NCI-H510A (cell line): ENCODE results near the gene MAN2A2.
"Not testable (repeated sequence)": the region's sequence is repeated elsewhere in the genome, so short reads cannot be mapped to it uniquely, and the experiment has no call there.

Source experiments
- DNase-seq: peaks from one replicate; lab custom pipeline; 2025; lab: John Stamatoyannopoulos, UW

Gene MAN2A2

GRCh38 chr15:90871139-90871715, 31.9 kb upstream of the MAN2A2 start:
- DNase-seq = no peak

- no peak for DNase-seq
Measured at GRCh38 chr15:90871716-90872485, 31.2 kb upstream of the MAN2A2 start.

GRCh38 chr15:90872486-90873184, 30.5 kb upstream of the MAN2A2 start:
- DNase-seq = no peak

GRCh38 chr15:90873488-90873997, 29.6 kb upstream of the MAN2A2 start:
- DNase-seq = no peak

GRCh38 chr15:90873998-90874605, 29.0 kb upstream of the MAN2A2 start:
- peak; percentile 84 for DNase-seq

- DNase-seq = not testable (repeated sequence)
Measured at GRCh38 chr15:90874986-90875385, 28.1 kb upstream of the MAN2A2 start.

- no peak for DNase-seq
Measured at GRCh38 chr15:90875549-90875981, 27.5 kb upstream of the MAN2A2 start.

GRCh38 chr15:90876046-90876445, 27.1 kb upstream of the MAN2A2 start:
- DNase-seq = no peak

- DNase-seq = no peak
Measured at GRCh38 chr15:90876512-90877170, 26.5 kb upstream of the MAN2A2 start.

- DNase-seq = no peak
Measured at GRCh38 chr15:90877315-90877714, 25.8 kb upstream of the MAN2A2 start.

GRCh38 chr15:90877996-90878395, 25.1 kb upstream of the MAN2A2 start:
- DNase-seq = no peak

GRCh38 chr15:90878660-90879059, 24.4 kb upstream of the MAN2A2 start:
- no peak for DNase-seq

- no peak for DNase-seq
Measured at GRCh38 chr15:90879730-90880366, 23.3 kb upstream of the MAN2A2 start.

GRCh38 chr15:90880381-90881145, 22.5 kb upstream of the MAN2A2 start:
- no peak for DNase-seq

GRCh38 chr15:90881181-90881977, 21.7 kb upstream of the MAN2A2 start:
- DNase-seq = no peak

GRCh38 chr15:90881978-90882721, 21.0 kb upstream of the MAN2A2 start:
- DNase-seq = no peak

- no peak for DNase-seq
Measured at GRCh38 chr15:90882781-90883525, 20.1 kb upstream of the MAN2A2 start.

- no peak for DNase-seq
Measured at GRCh38 chr15:90883526-90883975, 19.6 kb upstream of the MAN2A2 start.
